ENCODE results near the gene PVALEF.
"Not testable (repeated sequence)": the region's sequence is repeated elsewhere in the genome, so short reads cannot be mapped to it uniquely, and the experiment has no call there.

The PVALEF gene

GRCh38 chr17:81144423-81144781 is 20.9 kb upstream of the PVALEF start:
- no peak for DNase-seq (ENCODE audit: low read depth)

- DNase-seq (ENCODE audit: low read depth) = not testable (repeated sequence)
Observed at GRCh38 chr17:81146208-81146607, 19.1 kb upstream of the PVALEF start.

GRCh38 chr17:81147701-81148100 is 17.6 kb upstream of the PVALEF start:
- no peak for DNase-seq (ENCODE audit: low read depth)

GRCh38 chr17:81148571-81148970 is 16.7 kb upstream of the PVALEF start:
- DNase-seq (ENCODE audit: low read depth) = no peak

GRCh38 chr17:81148986-81149533 is 16.2 kb upstream of the PVALEF start:
- DNase-seq (ENCODE audit: low read depth) = no peak

GRCh38 chr17:81150377-81151077 is 14.8 kb upstream of the PVALEF start:
- DNase-seq (ENCODE audit: low read depth) = no peak

GRCh38 chr17:81151278-81151677 is 14.0 kb upstream of the PVALEF start:
- DNase-seq (ENCODE audit: low read depth) = no peak

- DNase-seq (ENCODE audit: low read depth) = no peak
Observed at GRCh38 chr17:81152288-81152828, 12.9 kb upstream of the PVALEF start.

GRCh38 chr17:81153340-81153803 is 11.9 kb upstream of the PVALEF start:
- DNase-seq (ENCODE audit: low read depth) = no peak

GRCh38 chr17:81154016-81154415 is 11.3 kb upstream of the PVALEF start:
- DNase-seq (ENCODE audit: low read depth) = not testable (repeated sequence)

GRCh38 chr17:81154961-81155360 is 10.3 kb upstream of the PVALEF start:
- no peak for DNase-seq (ENCODE audit: low read depth)

- DNase-seq (ENCODE audit: low read depth) = no peak
Observed at GRCh38 chr17:81156866-81157805, 8.2 kb upstream of the PVALEF start.

GRCh38 chr17:81157848-81158687 is 7.2 kb upstream of the PVALEF start:
- DNase-seq (ENCODE audit: low read depth) = no peak

- no peak for DNase-seq (ENCODE audit: low read depth)
Observed at GRCh38 chr17:81158688-81159590, 6.4 kb upstream of the PVALEF start.

- DNase-seq (ENCODE audit: low read depth) = no peak
Observed at GRCh38 chr17:81159611-81160265, 5.6 kb upstream of the PVALEF start.

- no peak for DNase-seq (ENCODE audit: low read depth)
Observed at GRCh38 chr17:81160306-81160705, 5.0 kb upstream of the PVALEF start.

- DNase-seq (ENCODE audit: low read depth) = no peak
Observed at GRCh38 chr17:81160747-81161453, 4.4 kb upstream of the PVALEF start.

- DNase-seq (ENCODE audit: low read depth) = no peak
Observed at GRCh38 chr17:81161536-81161935, 3.8 kb upstream of the PVALEF start.

- DNase-seq (ENCODE audit: low read depth) = no peak
Observed at GRCh38 chr17:81161972-81162371, 3.3 kb upstream of the PVALEF start.
